HCT116 (cell line): ENCODE results near the gene GPC5. TPM values are rescaled to one million over a fixed set of nuclear protein-coding genes. Genes with fewer than 3 reads are reported as not detected.

Experiments used
- ATAC-seq: fragments of 200-7000 bp; cut with Tn5 transposase; 2 replicates; pipeline ENCODE4 v1.9.1; 2020; ENCODE audit warnings: mild to moderate bottlenecking, moderate library complexity
- BruUV-seq: library from RNA; stranded (reverse); fragments of 400-500 nt; replicated peaks from 2 replicates; lab custom pipeline; 2021; lab: Mats Ljungman, UMichigan
- CTCF ChIA-PET: fragments of 300-600 bp; sonication (Branson Sonifier 250); formaldehyde crosslinking; loops from one replicate; lab custom pipeline; 2021; ENCODE audit warnings: antibody characterized with exemption; lab: Charles Lee
- POLR2A ChIA-PET: fragments of 300-600, 350-600 bp; sonication (Branson Sonifier 250); formaldehyde crosslinking; loops from one replicate; lab custom pipeline; 2021; ENCODE audit warnings: antibody characterized with exemption; lab: Charles Lee
- RAD21 ChIA-PET, 2 experiments: fragments of 300-600 bp; sonication (Branson Sonifier 250); formaldehyde crosslinking; loops; one replicate each; lab custom pipeline; 2023; ENCODE audit warnings: low total read pairs in 2 of 2; ENCODE audit not compliant: uncharacterized antibody in 2 of 2, unreplicated experiment in 2 of 2, low non-redundant PET in 1 of 2; lab: Charles Lee
- DNase-seq: peaks from one replicate; pipeline ENCODE4 v3.0.0-alpha.2; 2010; ENCODE audit warnings: low read depth, low spot score
- H2AFZ ChIP-seq: fragments of 200-600 bp; shearing (Covaris generic), sonication (generic); 2 replicates; pipeline ENCODE4 v1.6.1; 2017; ENCODE audit warnings: low read depth, mixed run types, mixed read lengths, antibody characterized with exemption, low read length; ENCODE audit not compliant: poor library complexity, severe bottlenecking
- H3K27ac ChIP-seq: 2 replicates; pipeline ENCODE4 v1.5.1; 2012; ENCODE audit warnings: low read depth, low read length
- H3K27me3 ChIP-seq: fragments of 200-600 bp; sonication (generic); 2 replicates; pipeline ENCODE4 v1.6.1; 2016; ENCODE audit warnings: mixed run types, low read length, mixed read lengths; ENCODE audit not compliant: insufficient read depth
- H3K36me3 ChIP-seq, 2 experiments: fragments of 200-500 bp in 1 of 2; fragments of 200-600 bp in 1 of 2; sonication (Bioruptor generic) in 1 of 2; sonication (generic) in 1 of 2; 2 replicates each; pipeline versions ENCODE4 v1.5.1 to v1.6.1; 2014 to 2016; ENCODE audit warnings: low read length in 2 of 2, inconsistent platforms in 1 of 2, mixed read lengths in 1 of 2, mixed run types in 1 of 2; ENCODE audit not compliant: insufficient read depth in 2 of 2, control insufficient read depth in 1 of 2
- H3K4me1 ChIP-seq, 2 experiments: fragments of 200-600 bp in 1 of 2; sonication (generic) in 1 of 2; 2 replicates each; pipeline versions ENCODE4 v1.5.1 to v1.6.1; 2012 to 2017; ENCODE audit warnings: low read length in 2 of 2, inconsistent platforms in 1 of 2, mild to moderate bottlenecking in 1 of 2, mixed read lengths in 1 of 2, mixed run types in 1 of 2, moderate library complexity in 1 of 2; ENCODE audit not compliant: insufficient read depth in 2 of 2, control insufficient read depth in 1 of 2
- H3K4me2 ChIP-seq: fragments of 200-600 bp; sonication (generic); 2 replicates; pipeline ENCODE4 v1.6.1; 2017; ENCODE audit warnings: mixed run types, low read length, mixed read lengths
- H3K4me3 ChIP-seq, 2 experiments: fragments of 200-600 bp in 1 of 2; sonication (generic) in 1 of 2; replicated peaks in 1 of 2; 2 replicates each; pipeline ENCODE4 v1.5.1; 2011 to 2016; ENCODE audit warnings: low read length in 2 of 2, control low read depth in 1 of 2, low read depth in 1 of 2, mild to moderate bottlenecking in 1 of 2, mixed read lengths in 1 of 2, mixed run types in 1 of 2
- H3K79me2 ChIP-seq: fragments of 200-600 bp; sonication (generic); 2 replicates; pipeline ENCODE4 v1.6.1; 2017; ENCODE audit warnings: mild to moderate bottlenecking, mixed run types, low read length, moderate library complexity, mixed read lengths; ENCODE audit not compliant: insufficient read depth
- H3K9ac ChIP-seq: fragments of 200-600 bp; sonication (generic); 2 replicates; pipeline ENCODE4 v1.6.1; 2016; ENCODE audit warnings: low read length, mixed read lengths
- H3K9me2 ChIP-seq: fragments of 200-600 bp; sonication (generic), shearing (Covaris generic); 2 replicates; pipeline ENCODE4 v1.6.1; 2017; ENCODE audit warnings: mixed run types, mild to moderate bottlenecking, moderate library complexity; ENCODE audit not compliant: insufficient read depth
- H3K9me3 ChIP-seq, 2 experiments: fragments of 200-500 bp in 1 of 2; fragments of 200-600 bp in 1 of 2; sonication (Bioruptor generic) in 1 of 2; sonication (generic) in 1 of 2; 2 replicates each; pipeline ENCODE4 v1.6.1; 2014 to 2017; ENCODE audit warnings: low read length in 2 of 2, mixed read lengths in 2 of 2, inconsistent platforms in 1 of 2, low read depth in 1 of 2, mild to moderate bottlenecking in 1 of 2, mixed run types in 1 of 2, moderate library complexity in 1 of 2; ENCODE audit not compliant: control insufficient read depth in 1 of 2, insufficient read depth in 1 of 2
- H4K20me1 ChIP-seq: fragments of 200-600 bp; sonication (generic), shearing (Covaris generic); 2 replicates; pipeline ENCODE4 v1.6.1; 2017; ENCODE audit warnings: mixed run types, mild to moderate bottlenecking, moderate library complexity; ENCODE audit not compliant: insufficient read depth
- CEBPB ChIP-seq: IDR thresholded peaks from 2 replicates; pipeline ENCODE4 v1.6.1; 2012; ENCODE audit warnings: low read depth
- EGR1 ChIP-seq: IDR thresholded peaks from 2 replicates; pipeline ENCODE4 v1.6.1; 2012; ENCODE audit warnings: low read depth
- EZH2phosphoT487 ChIP-seq: fragments of 200-600 bp; IDR thresholded peaks from 2 replicates; pipeline ENCODE4 v1.6.1; 2018; ENCODE audit warnings: antibody characterized with exemption, borderline replicate concordance
- JUND ChIP-seq: IDR thresholded peaks from 2 replicates; pipeline ENCODE4 v1.6.1; 2012
- POLR2AphosphoS5 ChIP-seq: IDR thresholded peaks from 2 replicates; pipeline ENCODE4 v1.6.1; 2011; ENCODE audit warnings: mild to moderate bottlenecking, low read depth, low read length, moderate library complexity
- SP1 ChIP-seq: IDR thresholded peaks from 2 replicates; pipeline ENCODE4 v1.6.1; 2012; ENCODE audit warnings: low read depth
- SRF ChIP-seq: IDR thresholded peaks from 2 replicates; pipeline ENCODE4 v1.6.1; 2012; ENCODE audit warnings: low read depth
- ZFX ChIP-seq: fragments of 450-650 bp; IDR thresholded peaks from 2 replicates; pipeline ENCODE4 v1.6.1; 2017
- intact Hi-C: fragments of 100-400 bp; cut with micrococcal nuclease; formaldehyde crosslinking; loops from 2 replicates; pipeline ENCODE4 v1.10.0; 2022
- total RNA-seq: library from RNA; stranded (reverse); gene quantifications from one replicate; pipeline ENCODE4 v1.2.1, GENCODE V29; 2021; ENCODE audit not compliant: unreplicated experiment
- TF ChIP-seq, protein P1 (sequence below), 3 experiments: fragments of 200-600 bp in 1 of 3; sonication (generic) in 1 of 3; IDR thresholded peaks in 2 of 3; conservative IDR thresholded peaks in 1 of 3; 2 replicates each; pipeline ENCODE4 v1.5.1; 2012 to 2017; ENCODE audit warnings: low read depth in 2 of 3, low read length in 2 of 3, antibody characterized with exemption in 1 of 3, borderline replicate concordance in 1 of 3, control low read depth in 1 of 3, mild to moderate bottlenecking in 1 of 3, mixed read lengths in 1 of 3, mixed run types in 1 of 3, moderate library complexity in 1 of 3; ENCODE audit not compliant: insufficient read depth in 1 of 3
- TF ChIP-seq, protein P2 (sequence below): IDR thresholded peaks from 2 replicates; pipeline ENCODE4 v1.6.1; 2011; ENCODE audit warnings: mild to moderate bottlenecking, low read length, moderate library complexity; ENCODE audit not compliant: insufficient replicate concordance; ENCODE audit errors: extremely low read depth

Gene GPC5
- total RNA-seq, 1 experiment from 2014 or later: not detected

DNA sequence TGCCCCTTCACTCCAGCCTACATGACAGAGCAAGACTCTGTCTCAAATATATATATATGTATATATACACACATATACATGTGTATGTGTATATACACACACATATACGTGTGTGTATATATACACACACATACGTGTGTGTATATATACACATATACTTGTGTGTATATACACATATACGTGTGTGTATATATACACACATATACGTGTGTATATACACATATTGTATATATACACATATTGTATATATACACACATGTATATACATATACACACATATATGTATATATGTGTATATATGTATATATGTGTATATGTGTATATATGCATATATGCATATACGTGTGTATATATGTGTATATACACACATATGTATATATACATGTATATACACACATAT, 173.3 kb downstream of the GPC5 start:
- H4K20me1 ChIP-seq: no peaks in the 10 kb centered on the region
- H3K9ac ChIP-seq: no peak overlapping the region
- H3K4me1 ChIP-seq: no peaks in the 10 kb centered on the region
- ChIA-PET RAD21 (no interaction called here), CTCF (no interaction called here), POLR2A (no interaction called here)
- H3K4me2 ChIP-seq: no peak overlapping the region
- no peak overlapping the region for H3K27ac ChIP-seq
- H3K79me2 ChIP-seq: no peaks in the 10 kb centered on the region
- BruUV-seq: no TSS peak
- no peak for ATAC-seq
- H3K9me3 ChIP-seq: peaks cover 0 to 16% of the 10 kb centered on the region in 2 experiments; a peak in 2 of 4 replicates
- no peaks in the 10 kb centered on the region for H3K9me2 ChIP-seq
- no peak overlapping the region for H3K4me3 ChIP-seq
- TF ChIP-seq EZH2phosphoT487 (no peak), ZFX (no peak), EGR1 (no peak), SRF (no peak), CEBPB (no peak), POLR2AphosphoS5 (no peak), JUND (no peak), SP1 (no peak)
- TF ChIP-seq, protein P1, sequence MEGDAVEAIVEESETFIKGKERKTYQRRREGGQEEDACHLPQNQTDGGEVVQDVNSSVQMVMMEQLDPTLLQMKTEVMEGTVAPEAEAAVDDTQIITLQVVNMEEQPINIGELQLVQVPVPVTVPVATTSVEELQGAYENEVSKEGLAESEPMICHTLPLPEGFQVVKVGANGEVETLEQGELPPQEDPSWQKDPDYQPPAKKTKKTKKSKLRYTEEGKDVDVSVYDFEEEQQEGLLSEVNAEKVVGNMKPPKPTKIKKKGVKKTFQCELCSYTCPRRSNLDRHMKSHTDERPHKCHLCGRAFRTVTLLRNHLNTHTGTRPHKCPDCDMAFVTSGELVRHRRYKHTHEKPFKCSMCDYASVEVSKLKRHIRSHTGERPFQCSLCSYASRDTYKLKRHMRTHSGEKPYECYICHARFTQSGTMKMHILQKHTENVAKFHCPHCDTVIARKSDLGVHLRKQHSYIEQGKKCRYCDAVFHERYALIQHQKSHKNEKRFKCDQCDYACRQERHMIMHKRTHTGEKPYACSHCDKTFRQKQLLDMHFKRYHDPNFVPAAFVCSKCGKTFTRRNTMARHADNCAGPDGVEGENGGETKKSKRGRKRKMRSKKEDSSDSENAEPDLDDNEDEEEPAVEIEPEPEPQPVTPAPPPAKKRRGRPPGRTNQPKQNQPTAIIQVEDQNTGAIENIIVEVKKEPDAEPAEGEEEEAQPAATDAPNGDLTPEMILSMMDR (IDR thresholded peaks at IDR 0.05 in 2 of 3, conservative IDR thresholded peaks at IDR 0.05 in 1 of 3; ENCODE audit: borderline replicate concordance in 1 of 3, insufficient read depth in 1 of 3, low read depth in 2 of 3, low read length in 2 of 3): no peak
- TF ChIP-seq, protein P2, sequence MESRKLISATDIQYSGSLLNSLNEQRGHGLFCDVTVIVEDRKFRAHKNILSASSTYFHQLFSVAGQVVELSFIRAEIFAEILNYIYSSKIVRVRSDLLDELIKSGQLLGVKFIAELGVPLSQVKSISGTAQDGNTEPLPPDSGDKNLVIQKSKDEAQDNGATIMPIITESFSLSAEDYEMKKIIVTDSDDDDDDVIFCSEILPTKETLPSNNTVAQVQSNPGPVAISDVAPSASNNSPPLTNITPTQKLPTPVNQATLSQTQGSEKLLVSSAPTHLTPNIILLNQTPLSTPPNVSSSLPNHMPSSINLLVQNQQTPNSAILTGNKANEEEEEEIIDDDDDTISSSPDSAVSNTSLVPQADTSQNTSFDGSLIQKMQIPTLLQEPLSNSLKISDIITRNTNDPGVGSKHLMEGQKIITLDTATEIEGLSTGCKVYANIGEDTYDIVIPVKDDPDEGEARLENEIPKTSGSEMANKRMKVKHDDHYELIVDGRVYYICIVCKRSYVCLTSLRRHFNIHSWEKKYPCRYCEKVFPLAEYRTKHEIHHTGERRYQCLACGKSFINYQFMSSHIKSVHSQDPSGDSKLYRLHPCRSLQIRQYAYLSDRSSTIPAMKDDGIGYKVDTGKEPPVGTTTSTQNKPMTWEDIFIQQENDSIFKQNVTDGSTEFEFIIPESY: no peak
- TF ChIP-seq, all 23 proteins: peak for 0
- intact Hi-C loops: no loop called here
- Histone ChIP-seq H2AFZ (no peak overlapping the region), H3K27me3 (no peaks in the 10 kb centered on the region), H3K36me3 (no peaks in the 10 kb centered on the region)
- DNase-seq: no peak
